ENCODE results near the gene VPS13D.

- TF ChIP-seq POLR2A (IDR thresholded peaks at IDR 0.05; ENCODE audit: low read length) (no peak), GATA1 (IDR thresholded peaks at IDR 0.05; ENCODE audit: low read depth, low read length) (no peak)
These were observed 108.2 kb downstream of the VPS13D start for GRCh38 chr1:12338017-12338416.

All from erythroblast (primary cell).